GM12865 (cell line): ENCODE results near the gene LRFN2.

ENCODE experiments used
- DNase-seq: peaks from one replicate; pipeline ENCODE4 v3.0.0; 2010; ENCODE audit warnings: low read depth
- H3K4me3 ChIP-seq: 2 replicates; pipeline ENCODE4 v1.5.1; 2011; ENCODE audit warnings: mild to moderate bottlenecking, low read depth, low read length, control low read depth
- CTCF ChIP-seq: IDR thresholded peaks from 2 replicates; pipeline ENCODE4 v1.5.1; 2011; ENCODE audit warnings: low read length, control low read depth, low read depth, inconsistent platforms; ENCODE audit not compliant: insufficient read depth; ENCODE audit errors: missing control alignments

LRFN2 gene

DNA sequence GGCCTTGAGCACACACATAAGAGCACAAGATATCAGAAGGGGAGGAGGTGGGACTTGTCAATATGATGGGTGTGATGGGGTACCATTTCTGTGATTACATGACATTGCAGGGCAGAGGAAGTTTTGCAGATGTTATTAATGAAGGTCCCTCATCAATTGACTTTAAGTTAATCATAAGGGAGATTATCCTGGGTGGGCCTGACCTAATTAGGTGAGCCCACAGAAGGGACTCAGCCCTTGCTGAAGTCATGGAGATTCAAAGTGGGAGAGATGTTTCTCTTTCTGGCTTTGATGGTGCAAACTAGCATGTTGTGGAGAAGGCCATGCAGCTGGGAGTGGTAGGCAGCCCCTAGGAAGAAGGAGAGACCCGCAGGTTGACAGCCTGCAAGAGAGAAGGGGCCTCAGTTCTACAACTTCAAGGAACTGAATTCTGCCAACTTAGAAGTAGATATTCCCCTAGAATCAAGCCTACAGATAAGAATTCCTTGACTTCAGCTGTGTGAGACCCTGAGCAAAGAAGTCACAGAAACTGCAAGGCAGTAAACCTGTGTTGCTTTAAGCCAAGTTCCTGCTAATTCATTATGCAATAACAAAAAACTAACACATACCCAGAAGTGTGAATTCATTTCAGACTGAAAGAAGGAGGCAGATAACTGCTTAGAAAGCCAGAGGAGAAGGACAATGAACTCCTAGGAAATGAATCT lies 131.3 kb downstream of the LRFN2 start:
- TF ChIP-seq CTCF: no peak
- DNase-seq: no peak
- H3K4me3 ChIP-seq: no peak overlapping the region

GRCh38 chr6:40450483-40450882 lies 136.7 kb downstream of the LRFN2 start:
- no peak overlapping the region for H3K4me3 ChIP-seq
- no peak for DNase-seq
- TF ChIP-seq CTCF: no peak

- DNase-seq: no peak
- H3K4me3 ChIP-seq: no peak overlapping the region
- TF ChIP-seq CTCF: no peak
Observed at GRCh38 chr6:40444811-40445210, 142.4 kb downstream of the LRFN2 start.

DNA sequence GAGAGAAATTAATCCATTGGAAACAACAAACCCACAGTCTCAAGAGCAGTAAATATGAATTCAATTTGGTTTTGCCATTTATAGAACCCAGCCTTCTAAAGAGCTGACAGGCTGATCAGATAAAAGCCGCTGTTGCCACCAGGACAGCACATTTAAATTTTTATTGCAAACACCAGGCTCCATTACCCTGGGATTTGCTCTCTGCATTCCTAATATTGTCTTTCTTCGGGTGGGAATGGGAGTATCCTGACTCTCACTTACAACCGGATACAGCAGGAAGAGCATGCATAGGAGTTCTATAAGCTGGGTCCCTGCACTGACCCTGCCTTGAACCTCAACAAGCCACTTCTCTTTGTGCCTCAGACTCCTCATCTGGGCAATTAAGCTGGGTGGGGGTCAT lies 142.9 kb downstream of the LRFN2 start:
- no peak for TF ChIP-seq CTCF

GRCh38 chr6:40443842-40444241 lies 143.3 kb downstream of the LRFN2 start:
- H3K4me3 ChIP-seq: no peak overlapping the region
- no peak for TF ChIP-seq CTCF
- no peak for DNase-seq

More for the DNA sequence above, 142.9 kb downstream of the LRFN2 start:
- no peak overlapping the region for H3K4me3 ChIP-seq
- no peak for DNase-seq

- no peak for TF ChIP-seq CTCF
- DNase-seq: no peak
- no peak overlapping the region for H3K4me3 ChIP-seq
Observed at GRCh38 chr6:40442591-40442990, 144.6 kb downstream of the LRFN2 start.

- no peak for TF ChIP-seq CTCF
- H3K4me3 ChIP-seq: no peak overlapping the region
- DNase-seq: no peak
Observed at GRCh38 chr6:40441150-40441549, 146.0 kb downstream of the LRFN2 start.
